Measurements from ENCODE around the gene CYS1.

DNA sequence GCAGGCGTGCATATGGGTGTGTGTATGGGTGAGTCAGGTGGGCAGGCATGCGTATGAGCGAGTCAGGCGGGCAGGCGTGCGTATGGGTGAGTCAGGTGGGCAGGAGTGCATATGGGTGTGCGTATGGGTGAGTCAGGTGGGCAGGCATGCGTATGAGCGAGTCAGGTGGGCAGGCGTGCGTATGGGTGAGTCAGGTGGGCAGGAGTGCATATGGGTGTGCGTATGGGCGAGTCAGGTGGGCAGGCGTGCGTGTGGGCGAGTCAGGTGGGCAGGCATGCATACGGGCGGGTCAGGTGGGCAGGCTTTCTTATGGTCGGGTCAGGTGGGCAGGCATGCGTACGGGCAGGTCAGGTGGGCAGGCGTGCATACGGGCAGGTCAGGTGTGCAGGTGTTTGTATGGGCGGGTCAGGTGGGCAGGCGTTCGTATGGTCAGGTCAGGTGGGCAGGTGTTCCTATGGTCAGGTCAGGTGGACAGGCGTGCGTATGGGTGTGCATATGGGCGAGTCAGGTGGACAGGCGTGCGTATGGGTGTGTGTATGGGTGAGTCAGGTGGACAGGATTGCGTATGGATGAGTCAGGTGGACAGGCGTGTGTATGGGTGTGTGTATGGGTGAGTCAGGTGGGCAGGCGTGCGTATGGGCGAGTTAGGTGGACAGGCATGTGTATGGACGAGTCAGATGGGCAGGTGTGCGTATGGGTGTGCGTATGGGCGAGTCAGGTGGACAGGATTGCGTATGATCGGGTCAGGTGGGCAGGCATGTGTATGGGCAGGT, 65.6 kb downstream of the CYS1 start:
- TF ChIP-seq CHD1 (IDR thresholded peaks at IDR 0.05; ENCODE audit: low read depth, low read length) (no peak), ASH2L (IDR thresholded peaks at IDR 0.05; ENCODE audit: low read length) (no peak)

Data from H1 (cell line).